ENCODE data around the gene TP53I13. TPM values are rescaled to one million over a fixed set of nuclear protein-coding genes. Genes with fewer than 3 reads are reported as not detected.

Gene TP53I13
- total RNA-seq, 4 donors from 2014 or later, result 32.1 to 150 (median 78.2) TPM

GRCh38 chr17:29578626-29579485 lies 10.4 kb downstream of the TP53I13 start:
- no peak for TF ChIP-seq CTCF (IDR thresholded peaks at IDR 0.05; ENCODE audit: low read depth)

- TF ChIP-seq CTCF (IDR thresholded peaks at IDR 0.05; ENCODE audit: low read depth), result no peak
These were observed 11.6 kb downstream of the TP53I13 start for GRCh38 chr17:29579866-29580771.

- TF ChIP-seq CTCF (IDR thresholded peaks at IDR 0.05; ENCODE audit: low read depth), result no peak
These were observed 13.2 kb downstream of the TP53I13 start for GRCh38 chr17:29581583-29582253.

- no peak for TF ChIP-seq CTCF (IDR thresholded peaks at IDR 0.05; ENCODE audit: low read depth)
These were observed 13.8 kb downstream of the TP53I13 start for GRCh38 chr17:29582254-29582765.

GRCh38 chr17:29582772-29583171 lies 14.3 kb downstream of the TP53I13 start:
- no peak for TF ChIP-seq CTCF (IDR thresholded peaks at IDR 0.05; ENCODE audit: low read depth)

- TF ChIP-seq CTCF (IDR thresholded peaks at IDR 0.05; ENCODE audit: low read depth), result no peak
These were observed 15.1 kb downstream of the TP53I13 start for GRCh38 chr17:29583324-29584248.

Measured in subcutaneous adipose tissue (tissue), 4 donors.